GM10248 (cell line): ENCODE data around the gene CHST9.

Experiments used
- CTCF ChIA-PET: fragments of 300-600 bp; sonication (Branson Sonifier 250); formaldehyde crosslinking; extraction: SDS; loops from one replicate; lab custom pipeline; 2021; ENCODE audit warnings: antibody characterized with exemption; lab: Yijun Ruan, JAX
- POLR2A ChIA-PET: fragments of 350-650 bp; sonication (Branson Sonifier 250); formaldehyde crosslinking; extraction: SDS; loops from one replicate; lab custom pipeline; 2020; ENCODE audit warnings: antibody characterized with exemption; lab: Yijun Ruan, JAX
- DNase-seq: peaks from one replicate; pipeline ENCODE4 v3.0.0; 2012; ENCODE audit errors: extremely low spot score
- TF ChIP-seq, protein P1 (sequence below): IDR thresholded peaks from 2 replicates; pipeline ENCODE4 v1.5.1; 2012; ENCODE audit warnings: mild to moderate bottlenecking, low read depth; ENCODE audit errors: extremely low read depth, missing control alignments, control extremely low read depth

CHST9 gene

DNA sequence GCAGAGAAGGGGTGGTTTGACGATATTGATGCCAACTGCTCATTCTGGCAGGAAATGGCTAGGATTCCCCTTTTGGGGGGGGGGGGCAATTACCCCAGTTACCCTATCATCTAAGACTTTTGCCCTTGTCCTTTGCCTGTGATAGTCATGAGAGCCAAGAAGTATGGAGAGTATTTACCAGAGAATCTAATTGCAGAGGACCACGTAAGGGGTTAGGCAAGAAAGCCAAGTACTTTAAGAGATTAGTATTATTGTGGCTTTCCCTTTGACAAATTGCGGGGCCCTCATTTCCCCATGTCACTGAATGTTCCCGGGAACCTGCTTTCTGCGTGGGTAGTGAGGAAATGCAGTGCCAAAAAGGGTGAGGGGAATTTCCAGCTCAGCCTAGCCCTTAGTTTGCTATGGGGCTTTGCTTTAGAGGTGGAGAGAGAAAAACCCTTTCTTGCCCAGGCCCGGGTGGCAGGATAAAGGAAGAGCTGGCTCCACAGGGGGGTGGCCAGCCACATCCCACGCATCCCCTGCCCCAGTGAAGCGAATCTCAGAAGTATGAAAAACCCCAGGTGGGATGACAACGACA, 321.1 kb downstream of the CHST9 start:
- no peak for DNase-seq
- TF ChIP-seq, protein P1, sequence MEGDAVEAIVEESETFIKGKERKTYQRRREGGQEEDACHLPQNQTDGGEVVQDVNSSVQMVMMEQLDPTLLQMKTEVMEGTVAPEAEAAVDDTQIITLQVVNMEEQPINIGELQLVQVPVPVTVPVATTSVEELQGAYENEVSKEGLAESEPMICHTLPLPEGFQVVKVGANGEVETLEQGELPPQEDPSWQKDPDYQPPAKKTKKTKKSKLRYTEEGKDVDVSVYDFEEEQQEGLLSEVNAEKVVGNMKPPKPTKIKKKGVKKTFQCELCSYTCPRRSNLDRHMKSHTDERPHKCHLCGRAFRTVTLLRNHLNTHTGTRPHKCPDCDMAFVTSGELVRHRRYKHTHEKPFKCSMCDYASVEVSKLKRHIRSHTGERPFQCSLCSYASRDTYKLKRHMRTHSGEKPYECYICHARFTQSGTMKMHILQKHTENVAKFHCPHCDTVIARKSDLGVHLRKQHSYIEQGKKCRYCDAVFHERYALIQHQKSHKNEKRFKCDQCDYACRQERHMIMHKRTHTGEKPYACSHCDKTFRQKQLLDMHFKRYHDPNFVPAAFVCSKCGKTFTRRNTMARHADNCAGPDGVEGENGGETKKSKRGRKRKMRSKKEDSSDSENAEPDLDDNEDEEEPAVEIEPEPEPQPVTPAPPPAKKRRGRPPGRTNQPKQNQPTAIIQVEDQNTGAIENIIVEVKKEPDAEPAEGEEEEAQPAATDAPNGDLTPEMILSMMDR, result no peak
- POLR2A ChIA-PET, result no interaction called here
- CTCF ChIA-PET, result interaction anchor here (1.7 kb wide), 1 partner anchor 19 kb away, joined by 5 read pairs; no protein-coding TSS in a partner anchor

GRCh38 chr18:26863122-26863879, 321.8 kb downstream of the CHST9 start:
- TF ChIP-seq, protein P1, result no peak
- no peak for DNase-seq
- ChIA-PET POLR2A (no interaction called here), CTCF (interaction anchor here (1.5 to 1.8 kb wide), 3 partner anchors 11 to 20 kb away, joined by 3 to 5 read pairs (median 3); no protein-coding TSS in a partner anchor)

- ChIA-PET CTCF (interaction anchor here (0.8 to 1.8 kb wide), 4 partner anchors 9 to 21 kb away, joined by 3 to 5 read pairs (median 3); no protein-coding TSS in a partner anchor), POLR2A (no interaction called here)
- DNase-seq, result no peak
- TF ChIP-seq, protein P1, result no peak
Measured at GRCh38 chr18:26862084-26862483, 323.0 kb downstream of the CHST9 start.
